IMR-90 (cell line): ENCODE measurements around the gene TSPEAR.

Experiments
- BHLHE40 ChIP-seq: fragments of 150-350 bp; IDR thresholded peaks from 2 replicates; pipeline ENCODE4 v1.6.1; 2016; ENCODE audit warnings: mild to moderate bottlenecking, low read depth, low read length
- NFE2L2 ChIP-seq: fragments of 150-350 bp; IDR thresholded peaks from 2 replicates; pipeline ENCODE4 v1.6.1; 2016; ENCODE audit warnings: low read depth, mild to moderate bottlenecking, low read length
- POLR2A ChIP-seq: IDR thresholded peaks from 2 replicates; pipeline ENCODE4 v1.6.1; 2012; ENCODE audit warnings: mild to moderate bottlenecking, low read depth, low read length
- RAD21 ChIP-seq: IDR thresholded peaks from 2 replicates; pipeline ENCODE4 v1.6.1; 2012; ENCODE audit warnings: low read length, improper control_type of control experiment
- RFX5 ChIP-seq: IDR thresholded peaks from 2 replicates; pipeline ENCODE4 v1.8.0; 2012; ENCODE audit warnings: low read depth, mild to moderate bottlenecking, low read length, moderate library complexity
- TF ChIP-seq, protein P1 (sequence below): conservative IDR thresholded peaks from 2 replicates; pipeline ENCODE4 v1.5.1; 2012; ENCODE audit warnings: mild to moderate bottlenecking, low read depth, low read length, improper control_type of control experiment
- TF ChIP-seq, protein P2 (sequence below): fragments of 150-350 bp; IDR thresholded peaks from 2 replicates; pipeline ENCODE4 v1.6.1; 2017; ENCODE audit warnings: mild to moderate bottlenecking, antibody characterized with exemption, low read length, low read depth
- TF ChIP-seq, protein P3 (sequence below): fragments of 150-350 bp; IDR thresholded peaks from 2 replicates; pipeline ENCODE4 v1.6.1; 2016; ENCODE audit warnings: low read depth, mild to moderate bottlenecking, low read length, moderate library complexity, borderline replicate concordance

DNA sequence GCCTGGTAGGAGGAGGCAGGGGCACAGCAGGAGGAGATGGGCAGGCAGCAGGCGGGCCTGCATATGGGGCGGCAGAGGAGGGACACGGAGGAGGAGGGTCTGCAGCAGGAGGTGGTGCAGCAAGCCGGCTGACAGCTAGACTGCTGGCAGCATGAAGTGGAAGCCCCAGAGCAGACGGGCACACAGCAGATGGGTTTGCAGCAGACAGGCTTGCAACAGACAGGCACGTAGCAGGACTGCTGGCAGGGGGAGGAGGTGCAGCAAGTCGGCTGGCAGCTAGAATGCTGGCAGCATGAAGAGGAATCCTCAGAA lies 131.6 kb downstream of the TSPEAR start:
- TF ChIP-seq BHLHE40 (no peak), NFE2L2 (no peak), RAD21 (no peak), RFX5 (no peak), POLR2A (no peak)
- TF ChIP-seq, protein P1, sequence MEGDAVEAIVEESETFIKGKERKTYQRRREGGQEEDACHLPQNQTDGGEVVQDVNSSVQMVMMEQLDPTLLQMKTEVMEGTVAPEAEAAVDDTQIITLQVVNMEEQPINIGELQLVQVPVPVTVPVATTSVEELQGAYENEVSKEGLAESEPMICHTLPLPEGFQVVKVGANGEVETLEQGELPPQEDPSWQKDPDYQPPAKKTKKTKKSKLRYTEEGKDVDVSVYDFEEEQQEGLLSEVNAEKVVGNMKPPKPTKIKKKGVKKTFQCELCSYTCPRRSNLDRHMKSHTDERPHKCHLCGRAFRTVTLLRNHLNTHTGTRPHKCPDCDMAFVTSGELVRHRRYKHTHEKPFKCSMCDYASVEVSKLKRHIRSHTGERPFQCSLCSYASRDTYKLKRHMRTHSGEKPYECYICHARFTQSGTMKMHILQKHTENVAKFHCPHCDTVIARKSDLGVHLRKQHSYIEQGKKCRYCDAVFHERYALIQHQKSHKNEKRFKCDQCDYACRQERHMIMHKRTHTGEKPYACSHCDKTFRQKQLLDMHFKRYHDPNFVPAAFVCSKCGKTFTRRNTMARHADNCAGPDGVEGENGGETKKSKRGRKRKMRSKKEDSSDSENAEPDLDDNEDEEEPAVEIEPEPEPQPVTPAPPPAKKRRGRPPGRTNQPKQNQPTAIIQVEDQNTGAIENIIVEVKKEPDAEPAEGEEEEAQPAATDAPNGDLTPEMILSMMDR, result no peak
- TF ChIP-seq, protein P2, sequence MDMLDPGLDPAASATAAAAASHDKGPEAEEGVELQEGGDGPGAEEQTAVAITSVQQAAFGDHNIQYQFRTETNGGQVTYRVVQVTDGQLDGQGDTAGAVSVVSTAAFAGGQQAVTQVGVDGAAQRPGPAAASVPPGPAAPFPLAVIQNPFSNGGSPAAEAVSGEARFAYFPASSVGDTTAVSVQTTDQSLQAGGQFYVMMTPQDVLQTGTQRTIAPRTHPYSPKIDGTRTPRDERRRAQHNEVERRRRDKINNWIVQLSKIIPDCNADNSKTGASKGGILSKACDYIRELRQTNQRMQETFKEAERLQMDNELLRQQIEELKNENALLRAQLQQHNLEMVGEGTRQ, result no peak
- TF ChIP-seq, protein P3, sequence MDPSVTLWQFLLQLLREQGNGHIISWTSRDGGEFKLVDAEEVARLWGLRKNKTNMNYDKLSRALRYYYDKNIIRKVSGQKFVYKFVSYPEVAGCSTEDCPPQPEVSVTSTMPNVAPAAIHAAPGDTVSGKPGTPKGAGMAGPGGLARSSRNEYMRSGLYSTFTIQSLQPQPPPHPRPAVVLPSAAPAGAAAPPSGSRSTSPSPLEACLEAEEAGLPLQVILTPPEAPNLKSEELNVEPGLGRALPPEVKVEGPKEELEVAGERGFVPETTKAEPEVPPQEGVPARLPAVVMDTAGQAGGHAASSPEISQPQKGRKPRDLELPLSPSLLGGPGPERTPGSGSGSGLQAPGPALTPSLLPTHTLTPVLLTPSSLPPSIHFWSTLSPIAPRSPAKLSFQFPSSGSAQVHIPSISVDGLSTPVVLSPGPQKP, result no peak
